GM19035 (cell line): Measurements from ENCODE around the gene NT5C2.
"Not testable (repeated sequence)": the region's sequence is repeated elsewhere in the genome, so short reads cannot be mapped to it uniquely, and the experiment has no call there.

Source experiments
- ATAC-seq: cut with Tn5 transposase; IDR thresholded peaks from one replicate; pipeline ENCODE4 v1.9.1; 2021; ENCODE audit not compliant: unreplicated experiment

Gene NT5C2

GRCh38 chr10:103193107-103193819, at the start of gene NT5C2:
NT5C2 (minus strand) TSS chr10:103193272; CDS start chr10:103174958, 18,314 bp downstream.
- peak; percentile 78 for ATAC-seq

DNA sequence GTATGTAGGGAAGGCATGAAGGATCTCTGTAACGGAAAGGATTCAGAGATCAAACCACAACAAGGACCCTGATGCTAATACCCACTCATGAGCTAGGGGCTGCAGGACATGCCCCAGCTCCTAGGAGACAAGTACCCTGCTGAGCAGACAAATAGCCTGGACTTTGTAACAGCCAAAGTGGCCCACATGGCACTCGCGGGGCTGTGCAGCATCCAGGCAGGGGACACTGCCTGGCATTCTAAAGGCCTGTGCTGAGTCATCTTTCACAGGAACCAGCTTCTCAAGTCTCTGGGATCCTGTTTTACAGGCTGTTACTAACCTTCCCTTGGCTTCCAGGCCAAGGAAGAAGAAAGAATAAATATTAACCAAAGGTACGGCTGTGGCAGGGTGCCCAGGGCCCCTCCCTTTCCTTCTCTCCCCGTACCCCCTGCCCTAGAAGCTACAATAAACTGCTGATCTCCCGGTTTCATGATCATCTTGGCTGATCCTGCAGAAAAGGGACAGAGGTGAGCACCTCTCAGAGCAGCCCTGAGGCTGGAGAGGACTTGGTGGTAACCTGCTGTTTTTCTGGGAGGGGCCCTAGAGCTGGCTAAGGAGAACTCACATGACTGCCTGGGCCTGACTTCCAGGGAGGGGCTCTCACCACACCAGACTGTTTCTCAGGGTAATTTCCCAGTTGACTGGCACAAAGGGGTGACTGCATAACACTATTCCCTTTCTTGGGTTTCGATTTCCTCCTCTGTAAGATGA, 48.4 kb upstream of the NT5C2 start:
- no peak for ATAC-seq

DNA sequence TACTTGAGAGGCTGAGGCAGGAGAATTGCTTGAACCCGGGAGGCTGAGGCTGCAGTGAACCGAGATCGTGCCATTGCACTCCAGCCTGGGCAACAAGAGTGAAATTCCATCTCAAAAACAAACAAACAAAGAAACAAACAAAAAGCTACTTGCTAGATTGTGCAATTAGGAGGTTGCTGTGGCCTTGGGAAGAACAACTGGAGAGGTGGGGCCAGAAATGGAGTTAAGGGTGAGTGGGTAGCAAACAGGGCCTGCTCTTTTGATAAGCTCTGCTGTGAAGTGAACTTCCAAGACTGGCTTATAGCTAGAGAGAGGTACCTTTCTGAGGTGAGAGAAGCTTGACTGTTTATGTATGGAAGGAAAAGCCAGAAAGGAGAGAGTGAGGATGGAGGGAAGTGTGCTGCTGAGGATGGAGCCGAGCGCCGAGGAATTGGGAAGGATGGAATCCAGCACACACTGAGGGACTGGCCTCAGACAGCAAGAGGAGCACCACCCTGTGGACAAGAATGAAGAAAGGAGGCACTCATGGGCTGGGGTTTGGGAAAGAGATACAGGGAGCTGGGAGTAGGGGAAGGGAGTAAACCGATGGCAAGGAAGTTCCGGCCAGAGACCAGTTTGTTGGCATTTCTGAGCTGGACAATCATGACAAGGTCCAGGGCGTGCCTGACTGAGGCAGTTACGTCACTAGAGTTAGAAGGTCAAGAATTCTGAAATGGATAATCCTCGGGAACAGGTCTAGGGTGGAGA, 45.6 kb upstream of the NT5C2 start:
- no peak for ATAC-seq

DNA sequence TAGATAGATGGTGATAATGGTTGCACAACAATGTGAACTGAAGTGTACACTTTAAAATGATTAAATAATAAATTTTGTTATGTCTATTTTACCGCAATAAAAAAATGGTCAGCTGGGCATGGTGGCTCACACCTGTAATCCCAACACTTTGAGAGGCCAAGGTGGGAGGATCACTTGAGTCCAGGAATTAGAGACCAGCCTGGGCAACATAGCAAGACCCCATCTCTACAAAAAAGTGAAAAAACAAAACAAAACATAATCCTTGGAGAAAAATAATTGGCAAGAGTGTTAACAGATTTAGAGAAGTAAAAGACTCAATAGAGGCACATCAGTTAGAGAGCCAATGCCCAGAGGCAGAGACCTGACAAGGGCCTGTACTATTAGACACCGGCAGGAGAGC, 42.7 kb upstream of the NT5C2 start:
- ATAC-seq: no peak

DNA sequence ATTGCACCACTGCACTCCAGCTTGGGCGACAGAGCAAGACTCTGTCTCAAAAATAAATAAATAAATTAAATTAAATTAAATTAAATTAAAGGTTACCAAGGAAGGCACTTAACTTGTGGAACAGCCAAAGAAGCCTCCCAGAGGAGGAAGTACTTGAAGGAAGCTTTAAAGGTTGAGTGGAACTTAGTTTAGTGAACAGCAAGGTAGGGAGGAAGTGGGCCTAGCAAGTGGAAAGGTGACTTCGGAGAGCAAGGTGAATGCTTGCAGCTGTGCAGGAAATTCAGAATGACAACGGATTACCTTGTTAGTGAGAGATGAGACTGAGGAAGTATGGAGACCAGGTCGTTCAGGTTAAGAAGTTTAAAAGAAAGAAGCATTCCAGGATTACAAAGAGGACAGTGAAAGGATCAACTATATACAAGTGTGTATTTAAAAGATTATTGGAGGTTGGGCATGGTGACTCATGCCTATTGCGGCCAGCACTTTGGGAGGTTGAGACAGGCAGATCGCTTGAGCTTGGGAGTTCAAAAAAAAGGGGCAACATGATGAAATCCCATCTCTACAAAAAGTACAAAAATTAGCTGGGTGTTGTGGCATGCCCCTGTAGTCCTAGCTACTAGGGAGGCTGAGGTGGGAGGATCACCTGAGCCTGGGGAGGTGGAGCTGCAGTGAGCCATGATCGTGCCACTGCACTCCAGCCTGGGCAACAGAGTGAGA, 39.9 kb upstream of the NT5C2 start:
- no peak for ATAC-seq

GRCh38 chr10:103232131-103232673, 39.1 kb upstream of the NT5C2 start:
- ATAC-seq: no peak

DNA sequence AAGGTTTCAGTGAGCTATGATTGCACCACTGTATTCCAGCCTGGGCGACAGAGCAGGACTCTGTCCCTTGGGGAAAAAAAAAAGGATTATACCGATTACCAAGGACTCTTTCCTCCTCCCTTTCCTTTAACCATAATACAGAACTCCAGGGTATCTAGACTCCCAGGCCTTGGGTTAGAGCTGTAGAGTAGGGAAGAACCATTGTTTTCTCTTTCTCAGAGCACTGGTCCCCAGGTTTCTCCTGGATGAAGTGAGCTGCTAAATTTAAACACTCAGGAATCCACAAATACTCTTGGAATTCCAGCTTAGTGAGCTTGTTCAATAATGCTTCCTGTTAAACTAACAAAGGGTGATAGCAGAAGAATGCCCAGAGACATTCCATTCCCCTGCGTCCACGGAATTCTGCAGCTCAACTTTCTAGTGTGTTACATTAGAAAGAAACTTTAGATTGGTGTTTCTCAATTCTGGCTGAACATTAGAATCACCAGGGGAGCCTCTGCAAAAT, 38.0 kb upstream of the NT5C2 start:
- ATAC-seq: no peak

DNA sequence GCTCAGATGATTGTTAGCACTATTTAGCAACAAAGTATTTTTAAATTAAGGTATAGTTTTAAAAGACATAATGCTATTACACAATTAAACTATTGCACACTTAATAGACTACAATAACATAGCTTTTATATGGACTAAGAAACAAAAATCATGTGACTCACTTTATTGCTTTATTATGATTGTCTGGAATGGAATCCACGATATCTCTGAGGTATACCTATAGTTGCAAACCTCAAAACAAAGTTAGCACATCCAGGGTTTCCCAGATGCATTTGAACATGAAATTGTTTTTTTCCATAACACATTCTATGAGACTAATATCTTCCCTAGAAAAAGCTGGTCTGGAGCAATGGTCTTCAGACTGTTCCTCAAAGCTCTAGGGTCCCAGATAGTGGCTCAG, 34.3 kb upstream of the NT5C2 start:
- no peak for ATAC-seq

- ATAC-seq: no peak
Observed at GRCh38 chr10:103225939-103226338, 32.9 kb upstream of the NT5C2 start.

GRCh38 chr10:103224721-103225120, 31.6 kb upstream of the NT5C2 start:
- ATAC-seq: not testable (repeated sequence)

- ATAC-seq: no peak
Observed at GRCh38 chr10:103224133-103224532, 31.1 kb upstream of the NT5C2 start.

- not testable (repeated sequence) for ATAC-seq
Observed at GRCh38 chr10:103216362-103216761, 23.3 kb upstream of the NT5C2 start.

DNA sequence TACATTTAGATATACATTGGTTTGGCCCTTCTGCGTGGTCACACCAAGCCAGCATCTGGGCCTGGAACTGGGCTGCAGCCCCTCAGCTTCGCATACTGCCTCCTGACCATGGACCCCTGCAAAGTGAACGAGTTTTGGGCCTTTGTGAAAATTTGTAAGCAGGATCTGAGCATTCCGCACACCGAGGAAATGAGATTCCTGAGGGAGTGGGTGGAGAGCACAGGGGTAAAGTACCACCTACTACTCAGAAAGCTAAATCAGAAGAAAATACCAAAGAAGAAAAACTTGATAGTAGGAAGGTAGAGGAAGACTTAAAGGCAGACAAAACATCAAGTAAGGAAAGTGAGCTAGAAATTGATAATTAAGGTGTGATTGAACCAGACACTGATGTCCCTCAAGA, 22.5 kb upstream of the NT5C2 start:
- ATAC-seq: no peak

GRCh38 chr10:103210262-103210661, 17.2 kb upstream of the NT5C2 start:
- ATAC-seq: not testable (repeated sequence)

DNA sequence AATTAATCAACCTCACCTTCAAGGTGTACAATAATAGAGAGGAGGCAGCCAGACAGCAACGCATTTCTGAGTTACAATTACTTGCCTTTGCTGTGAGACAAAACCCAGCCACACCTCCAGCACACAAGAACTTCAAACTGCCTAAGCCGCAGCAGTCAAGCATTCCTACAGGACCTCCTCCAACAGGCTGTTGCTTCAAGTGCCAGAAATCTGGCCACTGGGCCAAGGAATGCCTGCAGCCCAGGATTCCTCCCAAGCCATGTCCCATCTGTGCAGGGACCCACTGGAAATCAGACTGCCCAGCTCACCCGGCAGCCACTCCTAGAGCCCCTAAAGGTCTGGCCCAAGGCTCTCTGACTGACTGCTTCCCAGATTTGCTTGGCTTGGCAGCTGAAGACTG, 14.6 kb upstream of the NT5C2 start:
- ATAC-seq: not testable (repeated sequence)

- ATAC-seq: no peak
Observed at GRCh38 chr10:103207141-103207540, 14.1 kb upstream of the NT5C2 start.

DNA sequence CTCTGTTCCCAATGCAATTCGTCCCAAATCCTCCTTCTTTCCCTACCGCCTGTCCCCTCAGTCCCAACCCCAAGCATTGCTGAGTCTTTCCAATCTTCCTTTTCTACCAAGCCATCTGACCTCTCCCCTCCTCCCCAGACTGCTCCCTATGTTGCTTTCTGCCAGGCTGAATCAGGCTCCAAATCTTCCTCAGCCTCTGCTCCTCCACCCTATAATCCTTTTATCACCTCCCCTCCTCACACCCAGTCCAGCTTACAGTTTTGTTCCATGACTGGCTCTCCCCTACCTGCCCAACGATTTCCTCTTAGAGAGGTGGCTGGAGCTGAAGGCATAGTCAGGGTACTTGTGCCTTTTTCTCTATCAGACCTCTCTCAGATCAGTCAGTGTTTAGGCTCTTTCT, 13.6 kb upstream of the NT5C2 start:
- ATAC-seq: not testable (repeated sequence)

- ATAC-seq: not testable (repeated sequence)
Observed at GRCh38 chr10:103205401-103205800, 12.3 kb upstream of the NT5C2 start.

DNA sequence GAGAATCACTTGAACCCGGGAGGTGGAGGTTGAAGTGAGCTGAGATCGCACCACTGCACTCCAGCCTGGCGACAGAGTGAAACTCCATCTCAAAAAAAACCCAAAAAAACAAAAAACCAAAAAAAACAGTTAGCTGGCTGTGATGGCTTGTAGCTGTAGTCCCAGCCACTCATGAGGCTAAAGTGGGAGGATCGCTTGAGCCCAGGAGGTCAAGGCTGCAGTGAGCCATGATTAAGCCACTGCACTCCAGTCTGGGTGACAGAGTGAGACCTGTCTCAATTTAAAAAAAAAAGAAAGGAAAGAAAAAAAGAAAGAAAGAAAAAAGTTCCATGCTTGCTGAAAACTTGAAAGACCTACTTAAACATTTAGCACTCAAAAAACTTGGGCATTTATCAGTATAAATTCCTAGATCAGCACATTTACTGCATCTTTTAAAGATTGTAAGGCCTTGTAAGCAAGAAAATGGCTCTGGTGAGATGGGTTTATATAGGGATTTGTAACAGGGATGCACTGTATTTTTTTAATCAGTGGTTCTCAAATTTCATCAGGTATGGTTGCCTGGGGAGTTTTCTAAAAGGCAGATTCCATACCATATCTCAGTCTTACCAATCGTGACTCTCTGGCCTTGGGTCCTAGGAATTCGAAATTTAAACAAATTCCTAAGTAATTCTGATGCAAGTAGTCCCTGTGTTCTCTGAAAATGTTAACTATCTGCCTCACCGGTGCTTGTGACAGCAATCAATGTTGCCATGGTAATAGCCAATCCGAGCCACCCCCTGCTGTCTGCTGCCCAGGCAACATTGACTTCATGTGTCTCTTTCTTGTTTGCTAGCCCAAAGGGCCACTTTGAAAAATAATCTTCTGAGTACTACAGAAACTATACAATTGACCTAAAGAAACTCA, 11.5 kb upstream of the NT5C2 start:
- ATAC-seq: no peak

GRCh38 chr10:103203466-103203865, 10.4 kb upstream of the NT5C2 start:
- no peak for ATAC-seq
